ENCODE measurements around the gene CDKN2B-AS1.

The CDKN2B-AS1 gene

GRCh38 chr9:21969951-21970799 lies 24.4 kb upstream of the CDKN2B-AS1 start:
- H3K4me1 ChIP-seq (ENCODE audit: insufficient read depth, low read length) = peaks cover 8% of the 10 kb centered on the region
- H3K27me3 ChIP-seq (ENCODE audit: insufficient read depth, low read length) = peaks cover 95% of the 10 kb centered on the region
- H3K4me3 ChIP-seq (ENCODE audit: low read length) = no peak overlapping the region
- H3K36me3 ChIP-seq (ENCODE audit: insufficient read depth, low read length) = no peaks in the 10 kb centered on the region
- peaks cover 6% of the 10 kb centered on the region for H3K9me3 ChIP-seq (ENCODE audit: low read length)
- no peak overlapping the region for H2AFZ ChIP-seq (ENCODE audit: low read depth, low read length)

- H3K36me3 ChIP-seq (ENCODE audit: insufficient read depth, low read length) = no peaks in the 10 kb centered on the region
- no peak overlapping the region for H3K4me3 ChIP-seq (ENCODE audit: low read length)
- H3K9me3 ChIP-seq (ENCODE audit: low read length) = peaks cover 6% of the 10 kb centered on the region
- peaks cover 95% of the 10 kb centered on the region for H3K27me3 ChIP-seq (ENCODE audit: insufficient read depth, low read length)
- H2AFZ ChIP-seq (ENCODE audit: low read depth, low read length) = no peak overlapping the region
- H3K4me1 ChIP-seq (ENCODE audit: insufficient read depth, low read length) = peaks cover 8% of the 10 kb centered on the region
Observed at GRCh38 chr9:21970800-21971640, 23.6 kb upstream of the CDKN2B-AS1 start.

GRCh38 chr9:21972361-21972760 lies 22.2 kb upstream of the CDKN2B-AS1 start:
- Histone ChIP-seq H3K27me3 (ENCODE audit: insufficient read depth, low read length) (peaks cover 97% of the 10 kb centered on the region), H2AFZ (ENCODE audit: low read depth, low read length) (no peak overlapping the region), H3K9me3 (ENCODE audit: low read length) (peaks cover 6% of the 10 kb centered on the region), H3K36me3 (ENCODE audit: insufficient read depth, low read length) (no peaks in the 10 kb centered on the region), H3K4me3 (ENCODE audit: low read length) (no peak overlapping the region), H3K4me1 (ENCODE audit: insufficient read depth, low read length) (peaks cover 8% of the 10 kb centered on the region)

GRCh38 chr9:21974343-21974721 lies 20.3 kb upstream of the CDKN2B-AS1 start:
- Histone ChIP-seq H3K9me3 (ENCODE audit: low read length) (peaks cover 3% of the 10 kb centered on the region), H3K4me3 (ENCODE audit: low read length) (peak overlapping the region; percentile 30), H2AFZ (ENCODE audit: low read depth, low read length) (peak overlapping the region; percentile 70), H3K4me1 (ENCODE audit: insufficient read depth, low read length) (peaks cover 5% of the 10 kb centered on the region), H3K27me3 (ENCODE audit: insufficient read depth, low read length) (peaks cover 92% of the 10 kb centered on the region), H3K36me3 (ENCODE audit: insufficient read depth, low read length) (no peaks in the 10 kb centered on the region)

GRCh38 chr9:21974722-21975409 lies 19.7 kb upstream of the CDKN2B-AS1 start:
- no peaks in the 10 kb centered on the region for H3K36me3 ChIP-seq (ENCODE audit: insufficient read depth, low read length)
- no peaks in the 10 kb centered on the region for H3K9me3 ChIP-seq (ENCODE audit: low read length)
- H3K4me1 ChIP-seq (ENCODE audit: insufficient read depth, low read length) = peaks cover 5% of the 10 kb centered on the region
- peak overlapping the region; percentile 70 for H2AFZ ChIP-seq (ENCODE audit: low read depth, low read length)
- peak overlapping the region; percentile 30 for H3K4me3 ChIP-seq (ENCODE audit: low read length)
- peaks cover 93% of the 10 kb centered on the region for H3K27me3 ChIP-seq (ENCODE audit: insufficient read depth, low read length)

GRCh38 chr9:21976334-21976875 lies 18.2 kb upstream of the CDKN2B-AS1 start:
- Histone ChIP-seq H3K9me3 (ENCODE audit: low read length) (no peaks in the 10 kb centered on the region), H3K4me1 (ENCODE audit: insufficient read depth, low read length) (peaks cover 5% of the 10 kb centered on the region), H3K36me3 (ENCODE audit: insufficient read depth, low read length) (no peaks in the 10 kb centered on the region), H3K4me3 (ENCODE audit: low read length) (no peak overlapping the region), H2AFZ (ENCODE audit: low read depth, low read length) (no peak overlapping the region), H3K27me3 (ENCODE audit: insufficient read depth, low read length) (peaks cover 82% of the 10 kb centered on the region)

GRCh38 chr9:21982391-21982790 lies 12.2 kb upstream of the CDKN2B-AS1 start:
- H3K4me3 ChIP-seq (ENCODE audit: low read length) = no peak overlapping the region
- H2AFZ ChIP-seq (ENCODE audit: low read depth, low read length) = no peak overlapping the region
- H3K27me3 ChIP-seq (ENCODE audit: insufficient read depth, low read length) = peaks cover 59% of the 10 kb centered on the region
- no peaks in the 10 kb centered on the region for H3K9me3 ChIP-seq (ENCODE audit: low read length)
- H3K36me3 ChIP-seq (ENCODE audit: insufficient read depth, low read length) = no peaks in the 10 kb centered on the region
- no peaks in the 10 kb centered on the region for H3K4me1 ChIP-seq (ENCODE audit: insufficient read depth, low read length)

- Histone ChIP-seq H3K4me1 (ENCODE audit: insufficient read depth, low read length) (no peaks in the 10 kb centered on the region), H2AFZ (ENCODE audit: low read depth, low read length) (no peak overlapping the region), H3K9me3 (ENCODE audit: low read length) (no peaks in the 10 kb centered on the region), H3K27me3 (ENCODE audit: insufficient read depth, low read length) (peaks cover 59% of the 10 kb centered on the region), H3K4me3 (ENCODE audit: low read length) (no peak overlapping the region), H3K36me3 (ENCODE audit: insufficient read depth, low read length) (no peaks in the 10 kb centered on the region)
Observed at GRCh38 chr9:21982861-21983560, 11.6 kb upstream of the CDKN2B-AS1 start.

- Histone ChIP-seq H3K4me1 (ENCODE audit: insufficient read depth, low read length) (no peaks in the 10 kb centered on the region), H3K27me3 (ENCODE audit: insufficient read depth, low read length) (peaks cover 63% of the 10 kb centered on the region), H3K9me3 (ENCODE audit: low read length) (no peaks in the 10 kb centered on the region), H2AFZ (ENCODE audit: low read depth, low read length) (no peak overlapping the region), H3K36me3 (ENCODE audit: insufficient read depth, low read length) (no peaks in the 10 kb centered on the region), H3K4me3 (ENCODE audit: low read length) (no peak overlapping the region)
Observed at GRCh38 chr9:21983561-21983935, 11.0 kb upstream of the CDKN2B-AS1 start.

- Histone ChIP-seq H3K9me3 (ENCODE audit: low read length) (no peaks in the 10 kb centered on the region), H3K4me3 (ENCODE audit: low read length) (no peak overlapping the region), H3K4me1 (ENCODE audit: insufficient read depth, low read length) (no peaks in the 10 kb centered on the region), H2AFZ (ENCODE audit: low read depth, low read length) (no peak overlapping the region), H3K27me3 (ENCODE audit: insufficient read depth, low read length) (peaks cover 63% of the 10 kb centered on the region), H3K36me3 (ENCODE audit: insufficient read depth, low read length) (no peaks in the 10 kb centered on the region)
Observed at GRCh38 chr9:21984101-21984500, 10.5 kb upstream of the CDKN2B-AS1 start.

- H3K4me3 ChIP-seq (ENCODE audit: low read length) = no peak overlapping the region
- no peaks in the 10 kb centered on the region for H3K36me3 ChIP-seq (ENCODE audit: insufficient read depth, low read length)
- no peaks in the 10 kb centered on the region for H3K4me1 ChIP-seq (ENCODE audit: insufficient read depth, low read length)
- H3K27me3 ChIP-seq (ENCODE audit: insufficient read depth, low read length) = peaks cover 74% of the 10 kb centered on the region
- H2AFZ ChIP-seq (ENCODE audit: low read depth, low read length) = no peak overlapping the region
- H3K9me3 ChIP-seq (ENCODE audit: low read length) = peaks cover 6% of the 10 kb centered on the region
Observed at GRCh38 chr9:21985964-21986667, 8.5 kb upstream of the CDKN2B-AS1 start.
